Dermis blood vessel endothelial cell (primary cell): Measurements from ENCODE around the gene CSTF2T. TPM values are rescaled to one million over a fixed set of nuclear protein-coding genes. Genes with fewer than 3 reads are reported as not detected.
A peak's percentile ranks its signal among the peaks of the same experiment; 100 is the strongest.

ENCODE experiments used
- DNase-seq: peaks from one replicate; pipeline ENCODE4 v3.0.0; 2010
- total RNA-seq: library from RNA; depleted of rRNA; stranded (reverse); fragments of >200 nt; gene quantifications from 2 replicates; pipeline ENCODE4 v1.2.3, GENCODE V29; 2014

The CSTF2T gene
- total RNA-seq: 26.2 and 27.2 TPM in 2 replicates

- DNase-seq: peak; percentile 96
These were observed at the start of gene CSTF2T for GRCh38 chr10:51699475-51700227. Gene CSTF2T, minus strand, starts transcription at chr10:51699595. Its CDS starts 46 bp downstream, at chr10:51699549.

- DNase-seq: no peak
These were observed 49.6 kb upstream of the CSTF2T start for GRCh38 chr10:51748959-51749358.

GRCh38 chr10:51747216-51747615 lies 47.8 kb upstream of the CSTF2T start:
- no peak for DNase-seq

GRCh38 chr10:51745397-51745796 lies 46.0 kb upstream of the CSTF2T start:
- no peak for DNase-seq

GRCh38 chr10:51744235-51745000 lies 45.0 kb upstream of the CSTF2T start:
- DNase-seq: no peak

GRCh38 chr10:51743146-51743545 lies 43.8 kb upstream of the CSTF2T start:
- no peak for DNase-seq

GRCh38 chr10:51733057-51733456 lies 33.7 kb upstream of the CSTF2T start:
- no peak for DNase-seq

GRCh38 chr10:51729822-51730555 lies 30.6 kb upstream of the CSTF2T start:
- DNase-seq: no peak

GRCh38 chr10:51724038-51724437 lies 24.6 kb upstream of the CSTF2T start:
- DNase-seq: no peak

GRCh38 chr10:51718804-51719291 lies 19.5 kb upstream of the CSTF2T start:
- no peak for DNase-seq

- DNase-seq: no peak
These were observed 17.6 kb upstream of the CSTF2T start for GRCh38 chr10:51716981-51717380.

GRCh38 chr10:51711519-51711891 lies 12.1 kb upstream of the CSTF2T start:
- no peak for DNase-seq

GRCh38 chr10:51709324-51709972 lies 10.1 kb upstream of the CSTF2T start:
- DNase-seq: no peak

- DNase-seq: no peak
These were observed 9.2 kb upstream of the CSTF2T start for GRCh38 chr10:51708609-51709008.

- DNase-seq: no peak
These were observed 8.5 kb upstream of the CSTF2T start for GRCh38 chr10:51707821-51708424.

- no peak for DNase-seq
These were observed 8.0 kb upstream of the CSTF2T start for GRCh38 chr10:51707392-51707791.

- DNase-seq: no peak
These were observed 6.8 kb upstream of the CSTF2T start for GRCh38 chr10:51706225-51706624.

- no peak for DNase-seq
These were observed 6.4 kb upstream of the CSTF2T start for GRCh38 chr10:51705774-51706173.

GRCh38 chr10:51700228-51700817 lies 928 bp upstream of the CSTF2T start:
- DNase-seq: peak; percentile 42

- no peak for DNase-seq
These were observed 285 bp downstream of the CSTF2T start for GRCh38 chr10:51699145-51699474.

- peak; percentile 1 for DNase-seq
These were observed 827 bp downstream of the CSTF2T start for GRCh38 chr10:51698473-51699063.

GRCh38 chr10:51696251-51696650 lies 3.1 kb downstream of the CSTF2T start:
- DNase-seq: no peak
